NCI-H1436 (cell line): ENCODE measurements around the gene C5AR1.
"Not testable (repeated sequence)": the region's sequence is repeated elsewhere in the genome, so short reads cannot be mapped to it uniquely, and the experiment has no call there.

ENCODE experiments used
- DNase-seq: peaks from one replicate; lab custom pipeline; 2025; lab: John Stamatoyannopoulos, UW

The C5AR1 gene

GRCh38 chr19:47331931-47332547 lies 22.4 kb downstream of the C5AR1 start, which contains the start of gene C5AR2:
Gene C5AR2, plus strand, starts transcription at chr19:47332175. Its CDS starts 8,625 bp downstream, at chr19:47340800.
- DNase-seq = no peak

DNA sequence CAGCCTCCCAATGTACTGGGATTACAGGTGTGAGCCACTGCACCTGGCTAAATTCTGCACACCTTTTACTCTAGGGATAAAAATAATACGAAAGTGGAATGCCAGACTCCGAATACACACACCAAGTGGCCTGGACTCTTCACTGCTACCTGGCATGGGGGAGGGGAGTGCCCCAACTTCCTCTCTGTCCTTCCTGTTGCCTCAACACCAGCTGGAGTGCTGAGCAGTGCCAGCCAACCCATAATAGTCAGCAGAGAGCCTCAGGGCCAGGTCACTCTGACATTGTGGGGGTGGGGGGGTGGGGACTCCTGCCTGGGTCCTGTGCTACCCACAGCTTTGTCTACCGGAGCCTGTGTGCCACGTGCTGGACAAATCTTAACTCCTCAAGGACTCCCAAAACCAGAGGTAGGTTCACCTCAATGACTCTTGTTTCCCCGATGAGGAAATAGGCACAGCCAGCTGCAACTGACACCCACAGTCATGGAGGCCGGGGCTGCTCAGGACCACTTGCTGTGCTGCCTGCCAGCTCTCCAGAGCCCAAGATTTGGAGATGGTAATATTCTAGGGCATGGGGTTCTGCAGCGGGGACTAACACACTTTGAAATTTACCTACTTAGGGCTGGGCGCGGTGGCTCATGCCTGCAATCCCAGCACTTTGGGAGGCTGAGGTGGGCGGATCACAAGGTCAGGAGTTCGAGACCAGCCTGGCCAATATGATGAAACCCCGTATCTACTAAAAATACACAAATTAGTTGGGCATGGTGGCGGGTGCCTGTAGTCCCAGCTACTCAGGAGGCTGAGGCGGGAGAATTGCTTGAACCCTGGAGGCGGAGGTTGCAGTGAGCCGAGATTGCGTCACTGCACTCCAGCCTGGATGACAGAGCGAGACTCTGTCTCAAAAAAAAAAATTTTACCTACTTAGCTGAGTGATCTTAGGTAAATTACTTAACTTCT lies 27.4 kb downstream of the C5AR1 start:
- DNase-seq = not testable (repeated sequence)

- no peak for DNase-seq
These were observed 29.7 kb downstream of the C5AR1 start for GRCh38 chr19:47339196-47339880.

DNA sequence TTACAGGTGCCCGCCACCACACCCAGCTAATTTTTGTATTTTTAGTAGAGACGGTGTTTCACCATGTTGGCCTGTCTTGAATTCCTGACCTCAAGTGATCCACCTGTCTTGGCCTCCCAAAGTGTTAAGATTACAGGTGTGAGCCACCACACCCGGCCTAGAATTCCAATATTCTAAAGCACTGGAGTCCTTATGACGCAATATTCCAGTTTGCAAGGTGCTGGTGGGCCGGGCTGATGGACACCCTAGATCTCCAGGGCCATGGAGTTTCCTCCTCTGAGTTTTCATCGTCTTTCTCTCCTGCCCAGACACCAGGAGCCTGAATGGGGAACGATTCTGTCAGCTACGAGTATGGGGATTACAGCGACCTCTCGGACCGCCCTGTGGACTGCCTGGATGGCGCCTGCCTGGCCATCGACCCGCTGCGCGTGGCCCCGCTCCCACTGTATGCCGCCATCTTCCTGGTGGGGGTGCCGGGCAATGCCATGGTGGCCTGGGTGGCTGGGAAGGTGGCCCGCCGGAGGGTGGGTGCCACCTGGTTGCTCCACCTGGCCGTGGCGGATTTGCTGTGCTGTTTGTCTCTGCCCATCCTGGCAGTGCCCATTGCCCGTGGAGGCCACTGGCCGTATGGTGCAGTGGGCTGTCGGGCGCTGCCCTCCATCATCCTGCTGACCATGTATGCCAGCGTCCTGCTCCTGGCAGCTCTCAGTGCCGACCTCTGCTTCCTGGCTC lies 31.0 kb downstream of the C5AR1 start:
- no peak for DNase-seq

GRCh38 chr19:47341734-47342133 lies 32.1 kb downstream of the C5AR1 start:
- no peak for DNase-seq

DNA sequence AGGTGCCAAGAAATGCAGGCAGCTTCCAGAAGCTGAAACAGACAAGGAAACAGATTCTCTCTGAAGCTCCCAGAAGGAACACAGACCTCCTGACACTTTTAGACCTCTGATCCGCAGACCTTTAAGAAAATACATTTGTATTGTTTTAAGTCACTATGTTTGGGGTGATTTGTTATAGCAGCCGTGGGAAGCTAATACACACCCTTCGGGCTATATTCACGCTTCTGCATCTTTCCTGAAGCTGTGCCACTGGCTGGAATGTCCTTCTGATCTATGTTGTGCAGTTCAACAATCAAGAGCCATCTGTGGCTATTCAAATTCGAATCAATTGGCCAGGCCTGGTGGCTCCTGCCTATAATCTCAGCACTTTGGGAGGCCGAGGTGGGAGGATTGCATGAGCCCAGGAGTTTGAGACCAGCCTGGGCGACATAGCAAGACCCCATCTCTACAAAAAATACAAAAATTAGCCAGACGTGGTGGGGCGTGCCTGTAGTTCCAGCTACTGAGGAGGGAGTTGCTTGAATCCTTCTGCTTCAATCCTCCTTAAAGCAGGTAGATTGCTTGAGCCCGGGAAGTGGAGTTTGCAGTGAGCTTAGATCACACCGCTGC lies 33.6 kb downstream of the C5AR1 start:
- DNase-seq = no peak

DNA sequence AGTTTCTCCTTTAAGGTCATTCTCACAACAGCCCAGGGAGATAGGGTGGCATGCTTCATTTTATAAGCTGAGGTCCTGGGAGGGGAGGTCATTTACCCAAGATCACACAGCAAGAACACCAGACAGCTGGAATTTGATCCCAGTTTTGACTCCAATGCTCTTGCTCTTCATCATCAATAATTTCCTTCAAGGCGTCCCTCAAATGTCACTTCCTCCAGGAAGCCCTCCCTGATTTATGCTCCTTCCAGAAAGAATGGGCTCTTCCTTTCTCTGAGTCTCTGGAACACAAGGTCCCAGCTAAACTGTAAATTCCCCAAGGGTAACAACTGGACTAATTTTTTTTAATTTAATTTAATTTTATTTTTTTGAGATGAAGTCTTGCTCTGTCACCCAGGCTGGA lies 34.8 kb downstream of the C5AR1 start:
- no peak for DNase-seq

GRCh38 chr19:47346024-47346423 lies 36.4 kb downstream of the C5AR1 start:
- not testable (repeated sequence) for DNase-seq

GRCh38 chr19:47348819-47349795 lies 39.4 kb downstream of the C5AR1 start, which contains the start of gene DHX34:
Gene DHX34, plus strand, starts transcription at chr19:47349315. Its CDS starts 3,716 bp downstream, at chr19:47353031.
- DNase-seq = peak; percentile 96

DNA sequence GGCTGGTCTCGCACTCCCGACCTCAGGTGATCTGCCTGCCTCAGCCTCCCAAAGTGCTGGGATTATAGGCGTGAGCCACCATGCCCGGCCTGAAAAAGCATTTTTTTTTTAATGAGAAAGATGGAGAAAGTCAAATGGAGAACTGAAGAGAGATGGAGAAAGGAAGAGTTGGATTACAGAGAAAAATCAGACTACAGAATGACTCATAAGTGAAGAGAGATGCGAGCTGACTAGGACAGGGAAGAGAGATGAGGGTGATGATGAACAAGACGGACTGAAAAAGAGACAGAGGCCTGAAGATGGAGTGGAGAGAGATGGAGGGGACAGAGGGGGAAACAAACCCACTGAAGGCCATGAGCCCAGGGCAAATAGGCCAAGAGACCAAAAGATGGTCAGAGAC lies 41.0 kb downstream of the C5AR1 start:
- DNase-seq = no peak

- peak; percentile 5 for DNase-seq
These were observed 41.9 kb downstream of the C5AR1 start for GRCh38 chr19:47351548-47351947.

DNA sequence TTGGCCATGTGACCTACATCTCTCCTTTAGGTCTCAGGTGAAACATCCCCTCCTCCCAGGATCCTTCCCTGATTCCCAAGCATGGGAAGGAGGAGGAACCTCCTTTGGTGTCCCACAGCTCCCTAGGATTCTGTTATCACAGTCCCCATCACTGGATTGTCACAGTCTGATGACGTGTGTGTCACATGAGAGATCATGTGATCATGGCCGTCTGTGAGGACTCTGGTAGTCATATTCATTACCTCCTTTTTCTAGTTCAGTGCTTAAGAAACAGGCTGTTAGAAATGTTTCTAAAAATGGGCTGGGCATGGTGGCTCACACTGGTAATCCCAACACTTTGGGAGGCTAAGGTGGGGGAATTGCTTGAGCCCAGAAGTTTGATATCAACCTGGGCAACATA lies 42.4 kb downstream of the C5AR1 start:
- DNase-seq = no peak

- DNase-seq = no peak
These were observed 43.6 kb downstream of the C5AR1 start for GRCh38 chr19:47353307-47353712.

- DNase-seq = no peak
These were observed 47.2 kb downstream of the C5AR1 start for GRCh38 chr19:47356900-47357299.

- no peak for DNase-seq
These were observed 48.4 kb downstream of the C5AR1 start for GRCh38 chr19:47357788-47358680.

- no peak for DNase-seq
These were observed 49.3 kb downstream of the C5AR1 start for GRCh38 chr19:47358936-47359335.

DNA sequence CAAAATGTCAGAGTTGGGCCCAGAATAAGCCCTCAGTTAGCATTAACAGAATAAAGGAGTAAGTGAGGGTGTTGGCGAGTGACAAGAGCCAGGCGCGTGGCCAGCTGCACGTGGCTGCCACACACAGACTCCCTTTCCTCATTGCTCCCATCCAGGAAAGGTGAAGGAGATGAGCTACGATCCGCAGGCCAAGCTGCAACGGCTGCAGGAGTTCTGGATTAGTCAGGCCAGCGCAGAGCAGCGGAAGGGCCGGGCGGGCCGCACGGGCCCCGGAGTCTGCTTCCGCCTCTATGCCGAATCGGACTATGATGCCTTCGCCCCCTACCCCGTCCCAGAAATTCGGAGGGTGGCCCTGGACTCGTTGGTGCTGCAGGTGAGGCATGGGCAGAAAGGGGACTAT lies 52.7 kb downstream of the C5AR1 start:
- no peak for DNase-seq

DNA sequence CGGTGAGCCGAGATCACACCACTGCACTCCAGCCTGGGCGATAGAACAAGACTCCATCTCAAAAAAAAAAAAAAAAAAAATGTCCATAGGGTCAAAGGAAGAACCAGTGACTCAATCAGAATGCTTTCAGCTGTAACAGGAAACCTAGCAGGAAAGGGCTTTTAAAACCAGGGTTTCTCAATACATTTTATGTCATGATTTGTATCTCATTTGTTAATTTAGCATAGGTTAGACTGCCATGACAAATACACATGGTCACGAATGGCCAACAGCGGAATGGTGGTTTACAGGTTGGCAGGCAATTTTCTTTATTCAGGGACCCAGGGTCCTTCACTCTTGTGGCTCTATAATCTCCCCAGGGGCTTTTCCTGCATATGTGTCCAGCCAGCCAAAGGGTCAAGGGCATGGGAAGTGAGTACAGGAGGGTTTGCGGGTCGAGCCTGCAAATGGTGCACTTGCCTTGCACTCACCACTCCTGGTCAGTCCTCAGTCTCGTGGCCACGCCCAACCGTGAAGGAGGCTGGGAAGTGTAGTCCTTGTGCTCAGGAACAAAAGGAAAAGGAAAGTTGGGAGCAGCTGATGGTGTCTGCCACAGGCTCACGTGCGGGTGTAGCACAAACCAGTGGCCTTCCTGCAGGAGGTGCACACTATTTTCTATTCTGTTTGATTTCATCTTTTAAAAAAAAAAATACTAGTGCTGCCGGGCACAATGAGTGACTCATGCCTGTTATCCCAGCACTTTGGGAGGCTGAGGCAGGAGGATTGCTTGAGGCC lies 54.3 kb downstream of the C5AR1 start:
- no peak for DNase-seq
